Right kidney (tissue), 1 donor: ENCODE data around the gene APBA2.
A peak's percentile ranks its signal among the peaks of the same experiment; 100 is the strongest.
"Not testable (repeated sequence)": the region's sequence is repeated elsewhere in the genome, so short reads cannot be mapped to it uniquely, and the experiment has no call there.

Experiments
- DNase-seq: peaks from one replicate; pipeline ENCODE4 v3.0.0-alpha.2; 2016

The APBA2 gene

DNA sequence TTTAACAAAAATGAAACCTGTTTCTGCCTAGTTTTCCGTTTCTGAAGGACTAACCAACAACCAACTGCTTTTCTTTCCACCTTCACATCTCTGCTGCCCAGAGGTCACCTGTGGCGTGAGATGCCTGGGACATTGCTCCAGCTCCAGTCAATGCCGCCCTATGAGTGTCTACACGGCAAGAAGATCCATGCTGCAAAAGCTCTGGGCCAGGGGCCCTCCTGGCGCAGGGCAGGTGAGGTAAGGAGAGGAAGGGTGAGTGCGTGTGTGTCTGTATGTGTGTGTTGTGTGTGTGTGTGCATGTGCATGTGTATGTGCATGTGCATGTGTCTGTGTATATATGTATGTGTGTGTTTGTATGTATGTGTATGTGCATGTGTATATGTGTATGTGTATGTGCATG lies 252.5 kb downstream of the APBA2 start:
- peak; percentile 0 for DNase-seq

- no peak for DNase-seq
Observed at GRCh38 chr15:29139072-29139471, 253.3 kb downstream of the APBA2 start.

GRCh38 chr15:29139540-29140459 lies 254.0 kb downstream of the APBA2 start:
- DNase-seq: peak; percentile 72

- no peak for DNase-seq
Observed at GRCh38 chr15:29140475-29141307, 254.9 kb downstream of the APBA2 start.

GRCh38 chr15:29141308-29142128 lies 255.7 kb downstream of the APBA2 start:
- no peak for DNase-seq

- no peak for DNase-seq
Observed at GRCh38 chr15:29142129-29142747, 256.5 kb downstream of the APBA2 start.

DNA sequence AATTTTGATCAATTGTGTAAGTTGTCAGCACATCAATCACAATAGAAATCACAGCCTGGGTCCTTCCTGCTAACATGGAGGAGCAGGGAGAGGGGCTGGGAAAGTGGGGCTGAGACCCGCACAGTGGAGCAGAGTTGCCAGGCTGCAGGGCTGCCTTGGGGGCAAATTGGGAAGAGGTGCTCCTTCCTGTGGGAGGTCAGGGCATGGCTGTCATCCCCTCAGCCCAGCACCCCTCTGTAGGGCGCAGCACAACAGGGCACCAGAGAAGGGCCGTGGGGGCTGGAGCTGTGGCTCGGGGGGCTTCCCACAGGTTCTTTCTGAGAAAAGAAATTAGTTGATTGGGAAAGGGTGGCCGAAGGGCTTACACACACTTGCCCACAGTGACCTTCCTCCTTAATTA lies 257.5 kb downstream of the APBA2 start:
- no peak for DNase-seq

DNA sequence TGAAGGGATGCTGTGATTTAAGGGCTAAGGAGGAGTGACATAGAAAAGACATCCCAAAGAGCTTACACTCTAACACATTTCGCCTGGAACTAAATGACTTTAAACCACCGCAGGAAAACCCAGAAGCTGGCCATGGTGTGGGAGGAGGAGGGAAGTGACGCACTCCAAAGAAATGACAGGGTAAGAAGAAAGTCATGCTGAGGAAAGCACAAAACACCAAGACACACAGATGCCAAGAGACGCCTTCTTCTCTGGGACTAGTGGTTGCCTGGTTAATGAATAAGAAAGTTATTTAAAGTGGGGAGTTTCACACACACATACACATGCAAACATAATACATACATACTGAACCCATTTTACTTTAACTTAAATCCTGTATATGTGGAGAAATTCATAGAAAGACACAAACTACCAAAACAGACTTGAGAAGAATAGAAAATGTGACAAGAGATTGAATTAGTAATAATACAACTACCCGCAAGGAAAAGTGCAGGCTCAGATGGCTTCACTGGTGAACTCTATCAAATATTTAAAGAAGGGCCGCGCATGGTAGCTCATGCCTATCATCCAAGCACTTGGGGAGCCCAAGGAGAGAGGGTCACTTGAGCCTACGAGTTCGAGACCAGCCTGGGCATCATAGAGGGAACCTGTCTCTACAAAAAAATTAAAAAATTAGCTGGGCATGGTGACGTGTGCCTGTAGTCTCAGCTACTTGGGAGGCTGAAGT lies 258.3 kb downstream of the APBA2 start:
- DNase-seq: no peak

- DNase-seq: no peak
Observed at GRCh38 chr15:29149738-29150075, 263.9 kb downstream of the APBA2 start.

DNA sequence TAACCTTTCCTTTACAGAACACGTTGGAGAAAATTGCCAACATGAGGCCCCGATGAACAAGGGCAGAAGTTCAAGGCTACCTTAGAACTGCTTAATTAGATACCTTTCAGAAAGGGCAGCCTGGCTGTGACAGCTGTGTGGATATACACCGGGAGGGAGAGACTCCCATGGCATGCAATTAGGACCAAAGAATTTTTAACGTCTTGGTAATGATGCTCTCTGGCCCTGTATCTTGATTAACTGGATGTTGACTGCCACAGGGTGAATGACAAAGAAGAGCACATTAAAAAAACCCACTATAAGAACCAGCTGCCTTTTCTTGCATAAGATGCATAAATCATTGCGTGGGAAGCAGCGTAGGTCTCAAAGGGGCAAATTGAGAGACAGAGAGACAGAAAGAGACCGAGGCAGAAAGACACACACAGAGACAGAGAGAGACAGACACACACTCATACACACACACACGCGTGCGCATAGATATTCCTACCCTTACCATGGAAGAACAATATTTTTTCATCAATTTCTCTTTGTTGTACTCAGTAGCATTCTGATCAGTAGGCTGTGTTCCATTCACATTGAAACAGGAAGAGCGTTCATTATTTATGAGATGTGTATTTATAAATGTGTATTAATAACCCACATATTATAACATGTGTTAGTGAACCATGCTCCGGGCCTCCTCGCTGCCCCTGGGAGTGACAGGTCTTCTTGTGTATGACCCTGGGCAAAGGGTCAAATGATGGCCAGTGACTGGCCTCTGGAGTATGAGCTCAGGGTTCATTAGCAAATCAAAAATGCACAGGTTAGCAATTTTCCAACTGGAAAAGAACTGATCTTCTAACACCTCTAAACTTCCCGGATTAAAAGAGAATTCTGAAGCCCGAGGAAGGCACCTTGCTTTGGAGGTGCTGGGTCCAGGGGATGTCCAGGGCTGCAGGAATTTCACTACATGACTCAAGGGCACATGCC lies 265.0 kb downstream of the APBA2 start:
- DNase-seq: no peak

DNA sequence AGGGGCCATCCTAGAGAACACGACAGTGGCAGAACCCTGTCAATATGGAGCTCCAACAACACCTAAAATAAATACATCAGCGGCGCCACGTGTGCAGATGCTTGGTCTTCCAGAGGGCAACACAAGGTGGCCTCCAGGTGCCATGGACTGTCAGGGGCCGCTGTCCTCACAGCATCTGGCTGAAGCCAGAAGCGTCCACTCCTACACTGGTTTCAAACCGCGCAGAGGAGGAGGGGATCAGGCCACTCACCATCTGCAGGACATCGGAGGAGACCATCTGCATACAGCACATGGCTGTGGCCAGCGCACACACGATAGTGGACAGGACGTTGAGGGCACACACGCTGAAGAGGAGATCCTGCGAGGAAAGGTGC lies 265.7 kb downstream of the APBA2 start:
- no peak for DNase-seq

GRCh38 chr15:29156521-29156920 lies 270.7 kb downstream of the APBA2 start:
- no peak for DNase-seq

DNA sequence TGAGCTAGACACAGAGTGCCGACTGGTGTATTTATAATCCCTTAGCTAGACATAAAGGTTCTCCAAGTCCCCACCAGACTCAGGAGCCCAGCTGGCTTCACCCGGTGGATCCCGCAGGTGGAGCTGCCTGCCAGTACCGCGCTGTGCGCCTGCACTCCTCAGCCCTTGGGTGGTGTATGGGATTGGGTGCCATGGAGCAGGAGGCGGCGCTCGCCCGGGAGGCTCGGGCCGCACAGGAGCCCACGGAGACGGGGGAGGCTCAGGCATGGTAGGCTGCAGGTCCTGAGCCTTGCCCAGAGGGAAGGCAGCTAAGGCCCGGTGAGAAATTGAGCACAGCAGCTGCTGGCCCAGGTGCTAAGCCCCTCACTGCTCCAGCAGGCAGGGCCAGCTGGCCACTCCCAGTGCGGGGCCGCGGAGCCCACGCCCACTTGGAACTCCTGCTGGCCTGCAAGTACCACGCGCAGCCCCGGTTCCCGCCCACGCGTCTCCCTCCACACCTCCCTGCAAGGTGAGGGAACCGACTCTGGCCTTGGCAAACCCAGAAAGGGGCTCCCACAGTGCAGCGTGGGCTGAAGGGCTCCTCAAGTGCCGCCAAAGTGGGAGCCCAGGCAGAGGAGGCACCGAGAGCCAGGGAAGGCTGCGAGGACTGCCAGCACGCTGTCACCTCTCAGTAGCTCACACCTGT lies 274.1 kb downstream of the APBA2 start:
- no peak for DNase-seq

DNA sequence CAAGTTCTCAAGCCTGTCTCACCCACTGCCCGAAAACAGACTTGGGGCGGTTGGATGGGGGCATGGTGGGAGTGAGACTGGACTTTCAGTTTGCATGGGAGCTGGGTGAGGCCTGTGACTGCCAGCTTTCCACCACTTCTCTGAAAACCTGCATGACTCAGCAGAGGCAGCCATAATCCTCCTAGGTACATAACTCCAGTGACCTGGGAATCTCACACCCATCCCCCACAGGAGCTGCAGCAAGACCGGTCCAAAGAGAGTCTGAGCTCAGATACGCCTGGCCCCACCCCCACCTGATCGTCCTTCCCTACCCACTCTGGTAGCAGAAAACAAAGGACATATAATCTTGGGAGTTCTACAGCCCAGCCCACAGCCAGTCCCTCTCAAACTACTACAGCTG lies 276.6 kb downstream of the APBA2 start:
- DNase-seq: no peak

GRCh38 chr15:29167122-29167521 lies 281.3 kb downstream of the APBA2 start:
- DNase-seq: not testable (repeated sequence)
